Thyroid gland (tissue), 4 donors: ENCODE measurements around the gene NFATC2IP. TPM values are rescaled to one million over a fixed set of nuclear protein-coding genes. Genes with fewer than 3 reads are reported as not detected.

Experiments used
- DNase-seq, 2 donors: peaks; one replicate each; pipeline ENCODE4 v3.0.0-alpha.2; 2019
- H3K27ac ChIP-seq, 3 donors: fragments of 200-600 bp; sonication (generic); 1 replicate in 2 of 3; 2 replicates in 1 of 3; pipeline ENCODE4 v1.5.1; 2016 to 2019; ENCODE audit warnings: mild to moderate bottlenecking in 1 of 3, moderate library complexity in 1 of 3
- H3K27me3 ChIP-seq: fragments of 200-600 bp; sonication (generic); one replicate; pipeline ENCODE4 v1.5.1; 2019
- H3K36me3 ChIP-seq, 2 donors: fragments of 200-600 bp; sonication (generic); one replicate each; pipeline ENCODE4 v1.5.1; 2016 to 2019
- H3K4me1 ChIP-seq, 2 donors: fragments of 200-600 bp; sonication (generic); one replicate each; pipeline ENCODE4 v1.5.1; 2017 to 2019
- H3K4me3 ChIP-seq, 3 donors: fragments of 200-600 bp; sonication (generic); replicated peaks in 1 of 3; 1 replicate in 2 of 3; 2 replicates in 1 of 3; pipeline ENCODE4 v1.5.1; 2016; ENCODE audit warnings: mild to moderate bottlenecking in 1 of 3
- H3K9me3 ChIP-seq: fragments of 200-600 bp; sonication (generic); one replicate; pipeline ENCODE4 v1.5.1; 2017
- POLR2A ChIP-seq, 2 donors: fragments of 450-650 bp; IDR thresholded peaks; one replicate each; pipeline ENCODE4 v1.6.1; 2017; ENCODE audit warnings: antibody characterized with exemption in 2 of 2, mild to moderate bottlenecking in 2 of 2, moderate library complexity in 1 of 2
- WGBS, 2 donors: methylation state at CpG; one replicate each; pipeline ENCODE4 v1.1.5; 2017; 5-methylcytosine and 5-hydroxymethylcytosine counted together
- intact Hi-C: fragments of 100-400 bp; cut with DNase I; formaldehyde crosslinking; loops from one replicate; pipeline ENCODE4 v1.15.1; 2023
- total RNA-seq, 4 donors: library from RNA; depleted of rRNA; stranded (reverse); fragments of >200 nt; gene quantifications; one replicate each; pipeline ENCODE4 v1.2.3, GENCODE V29; 2016
- TF ChIP-seq, protein P1 (sequence below), 6 experiments: fragments of 200-600 bp in 3 of 6; fragments of 450-650 bp in 3 of 6; sonication (generic) in 3 of 6; IDR thresholded peaks; one replicate each; pipeline ENCODE4 v1.5.1; 2016 to 2019; ENCODE audit warnings: antibody characterized with exemption in 6 of 6, mild to moderate bottlenecking in 2 of 6, inconsistent platforms in 1 of 6, moderate library complexity in 1 of 6

The NFATC2IP gene
- total RNA-seq, 4 donors from 2014 or later, result 20.5 to 33.6 (median 28.2) TPM

- Histone ChIP-seq H3K36me3 (peaks cover 0 to 24% of the 10 kb centered on the region in 2 donors), H3K4me3 (no peak overlapping the region), H3K27ac (no peak overlapping the region), H3K9me3 (no peaks in the 10 kb centered on the region), H3K27me3 (no peaks in the 10 kb centered on the region), H3K4me1 (no peaks in the 10 kb centered on the region)
- intact Hi-C loops, result no loop called here
- no peak for DNase-seq
- 78 to 92% methylated on average over 2 to 5 of the region's 16 CpGs for WGBS, 2 donors
- TF ChIP-seq, protein P1, sequence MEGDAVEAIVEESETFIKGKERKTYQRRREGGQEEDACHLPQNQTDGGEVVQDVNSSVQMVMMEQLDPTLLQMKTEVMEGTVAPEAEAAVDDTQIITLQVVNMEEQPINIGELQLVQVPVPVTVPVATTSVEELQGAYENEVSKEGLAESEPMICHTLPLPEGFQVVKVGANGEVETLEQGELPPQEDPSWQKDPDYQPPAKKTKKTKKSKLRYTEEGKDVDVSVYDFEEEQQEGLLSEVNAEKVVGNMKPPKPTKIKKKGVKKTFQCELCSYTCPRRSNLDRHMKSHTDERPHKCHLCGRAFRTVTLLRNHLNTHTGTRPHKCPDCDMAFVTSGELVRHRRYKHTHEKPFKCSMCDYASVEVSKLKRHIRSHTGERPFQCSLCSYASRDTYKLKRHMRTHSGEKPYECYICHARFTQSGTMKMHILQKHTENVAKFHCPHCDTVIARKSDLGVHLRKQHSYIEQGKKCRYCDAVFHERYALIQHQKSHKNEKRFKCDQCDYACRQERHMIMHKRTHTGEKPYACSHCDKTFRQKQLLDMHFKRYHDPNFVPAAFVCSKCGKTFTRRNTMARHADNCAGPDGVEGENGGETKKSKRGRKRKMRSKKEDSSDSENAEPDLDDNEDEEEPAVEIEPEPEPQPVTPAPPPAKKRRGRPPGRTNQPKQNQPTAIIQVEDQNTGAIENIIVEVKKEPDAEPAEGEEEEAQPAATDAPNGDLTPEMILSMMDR (IDR thresholded peaks at IDR 0.05), result no peak
- TF ChIP-seq POLR2A (IDR thresholded peaks at IDR 0.05), result no peak
Measured at GRCh38 chr16:28904828-28905227, 45.9 kb upstream of the NFATC2IP start.

GRCh38 chr16:28905229-28905754 is 45.4 kb upstream of the NFATC2IP start:
- H3K4me1 ChIP-seq, result no peaks in the 10 kb centered on the region
- 87 to 93% methylated on average over 5 to 9 of the region's 9 CpGs for WGBS, 2 donors
- DNase-seq, result no peak
- H3K27me3 ChIP-seq, result no peaks in the 10 kb centered on the region
- H3K4me3 ChIP-seq, result no peak overlapping the region
- intact Hi-C loops, result no loop called here
- H3K9me3 ChIP-seq, result no peaks in the 10 kb centered on the region
- H3K27ac ChIP-seq, result no peak overlapping the region
- TF ChIP-seq, protein P1 (IDR thresholded peaks at IDR 0.05), result no peak
- TF ChIP-seq POLR2A (IDR thresholded peaks at IDR 0.05), result no peak
- peaks cover 0 to 24% of the 10 kb centered on the region in 2 donors for H3K36me3 ChIP-seq

DNA sequence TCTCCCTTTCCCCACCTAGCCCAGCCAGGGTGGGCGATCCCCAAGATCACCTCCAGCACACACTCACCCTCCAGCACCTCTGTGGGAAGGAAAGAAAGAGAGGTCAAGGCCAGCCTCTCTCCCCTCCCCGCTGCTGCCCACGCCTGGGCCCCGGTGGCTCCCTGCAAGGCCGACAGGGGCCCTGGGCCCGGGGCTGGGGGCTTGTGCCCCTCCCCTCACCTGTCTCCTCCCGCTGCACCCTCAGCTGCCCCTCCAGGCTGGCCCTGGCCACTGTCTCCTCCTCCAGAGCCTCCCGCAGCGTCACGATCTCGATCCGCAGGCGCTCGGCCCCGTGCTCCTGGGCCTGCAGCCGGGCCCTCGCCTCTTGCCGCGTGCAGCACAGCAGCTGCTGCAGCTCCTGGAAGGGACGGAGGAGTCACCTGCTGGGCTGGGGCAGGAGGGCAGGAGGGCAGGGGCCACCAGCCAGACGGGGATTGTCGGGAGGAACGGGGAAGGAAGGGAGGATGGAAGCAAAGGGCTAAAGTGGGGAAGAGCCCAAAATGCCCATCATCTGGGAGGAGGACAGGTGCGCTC is 44.9 kb upstream of the NFATC2IP start:
- no peak overlapping the region for H3K27ac ChIP-seq
- intact Hi-C loops, result no loop called here
- DNase-seq, result no peak
- no peaks in the 10 kb centered on the region for H3K27me3 ChIP-seq
- no peaks in the 10 kb centered on the region for H3K4me1 ChIP-seq
- H3K36me3 ChIP-seq, result peaks cover 0 to 28% of the 10 kb centered on the region in 2 donors
- H3K4me3 ChIP-seq, result no peak overlapping the region
- H3K9me3 ChIP-seq, result no peaks in the 10 kb centered on the region
- no peak for TF ChIP-seq POLR2A (IDR thresholded peaks at IDR 0.05)
- TF ChIP-seq, protein P1 (IDR thresholded peaks at IDR 0.05), result no peak
- WGBS, 2 donors, result 83 to 84% methylated on average over 16 to 18 of the region's 24 CpGs

DNA sequence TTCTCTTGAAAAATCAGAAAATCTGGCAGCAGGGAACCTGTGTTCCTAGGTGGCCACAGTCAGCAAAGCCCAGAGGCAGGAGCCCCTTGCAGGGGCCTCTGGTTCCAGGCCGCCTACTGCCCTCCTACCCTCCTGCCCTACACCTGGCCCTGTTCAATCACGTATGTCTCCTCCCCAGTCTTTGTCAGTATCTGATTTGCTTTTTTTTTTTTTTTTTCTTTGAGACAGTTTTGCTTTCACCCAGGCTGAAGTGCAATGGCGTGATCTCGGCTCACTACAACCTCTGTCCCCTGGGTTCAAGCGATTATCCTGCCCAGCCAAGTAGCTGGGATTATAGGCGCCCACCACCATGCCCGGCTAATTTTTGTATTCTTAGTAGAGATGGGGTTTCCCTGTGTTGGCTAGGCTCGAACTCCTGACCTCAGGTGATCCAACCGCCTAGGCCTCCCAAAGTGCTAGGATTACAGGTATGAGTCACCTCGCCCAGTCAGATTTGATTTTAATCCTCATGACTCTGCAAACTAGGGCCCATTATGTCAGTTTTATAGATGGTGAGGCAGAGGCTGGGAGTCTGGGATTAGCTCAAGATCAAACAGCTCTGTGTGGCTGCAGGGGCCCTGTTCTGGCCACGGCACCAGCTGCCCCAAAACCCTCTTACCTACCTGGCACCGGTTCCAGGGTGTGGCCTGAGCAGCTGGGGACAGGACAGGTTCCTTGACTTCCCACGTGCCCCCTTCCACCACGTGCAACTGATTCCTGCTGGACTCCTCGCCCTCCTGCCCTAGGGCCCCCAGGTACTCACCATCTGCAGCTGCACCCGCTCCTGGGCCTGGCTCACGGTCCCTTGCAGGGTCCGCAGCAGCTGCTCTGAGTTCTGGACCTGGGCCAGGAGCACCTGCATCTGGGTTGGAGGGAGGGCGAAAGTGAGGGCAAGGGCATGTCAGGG is 40.4 kb upstream of the NFATC2IP start:
- Histone ChIP-seq H3K27me3 (no peaks in the 10 kb centered on the region), H3K4me3 (no peak overlapping the region), H3K27ac (no peak overlapping the region), H3K36me3 (peaks cover 8 to 29% of the 10 kb centered on the region in 2 donors), H3K9me3 (no peaks in the 10 kb centered on the region), H3K4me1 (no peaks in the 10 kb centered on the region)
- DNase-seq, result no peak
- no peak for TF ChIP-seq POLR2A (IDR thresholded peaks at IDR 0.05)
- TF ChIP-seq, protein P1 (IDR thresholded peaks at IDR 0.05), result no peak
- 88% methylated on average over 14 to 19 of the region's 19 CpGs for WGBS, 2 donors
- intact Hi-C loops, result no loop called here

DNA sequence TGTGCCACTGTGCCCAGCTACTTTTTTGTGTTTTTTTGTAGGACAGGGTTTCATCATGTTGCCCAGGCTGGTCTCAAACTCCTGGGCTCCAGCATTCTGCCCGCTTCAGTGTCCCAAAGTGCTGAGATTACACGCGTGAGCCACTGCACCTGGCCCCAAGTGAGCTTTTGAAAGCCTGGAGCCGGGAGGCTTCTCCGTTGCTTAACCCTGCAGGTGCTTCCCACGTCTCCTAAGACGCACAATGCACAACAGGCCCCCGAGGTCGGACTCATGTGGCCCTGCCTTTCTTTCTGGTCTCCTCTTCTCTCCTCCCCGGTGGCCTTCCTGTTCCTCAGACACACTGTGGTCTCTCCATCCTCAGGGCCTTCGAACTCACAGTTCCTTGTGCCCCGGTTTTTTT is 38.2 kb upstream of the NFATC2IP start:
- H3K36me3 ChIP-seq, result peaks cover 15 to 32% of the 10 kb centered on the region in 2 donors
- WGBS, 2 donors, result 92% methylated on average over 12 of the region's 12 CpGs
- no peak for DNase-seq
- H3K27me3 ChIP-seq, result no peaks in the 10 kb centered on the region
- intact Hi-C loops, result no loop called here
- no peaks in the 10 kb centered on the region for H3K4me1 ChIP-seq
- TF ChIP-seq, protein P1 (IDR thresholded peaks at IDR 0.05), result no peak
- no peak for TF ChIP-seq POLR2A (IDR thresholded peaks at IDR 0.05)
- H3K27ac ChIP-seq, result no peak overlapping the region
- H3K9me3 ChIP-seq, result no peaks in the 10 kb centered on the region
- H3K4me3 ChIP-seq, result no peak overlapping the region
